Measurements from ENCODE around the gene MAP2K5. TPM values are rescaled to one million over a fixed set of nuclear protein-coding genes. Genes with fewer than 3 reads are reported as not detected.
A peak's percentile ranks its signal among the peaks of the same experiment; 100 is the strongest.

MAP2K5 gene
- total RNA-seq, 1 donor from 2014 or later, result 3.2 TPM

DNA sequence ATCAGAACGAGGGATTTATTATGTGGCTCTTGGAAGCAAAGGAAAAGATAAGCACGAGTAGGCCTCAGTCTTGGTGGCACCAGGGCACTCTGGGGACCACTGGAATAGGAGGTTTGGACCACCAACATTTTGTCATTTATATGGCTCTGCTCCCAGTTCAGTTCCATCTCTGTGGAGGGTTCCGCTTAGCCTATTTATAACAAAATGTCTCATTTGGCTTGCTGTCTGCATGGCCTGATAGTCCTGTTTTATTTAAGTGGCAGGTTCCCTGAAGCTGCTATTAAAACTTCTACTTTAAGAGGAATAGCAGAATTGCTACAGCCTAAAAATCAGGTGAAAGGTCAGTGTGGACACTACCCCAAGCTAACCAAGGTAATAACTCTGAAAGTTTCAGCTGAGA lies 27.2 kb downstream of the MAP2K5 start:
- TF ChIP-seq, protein P1, sequence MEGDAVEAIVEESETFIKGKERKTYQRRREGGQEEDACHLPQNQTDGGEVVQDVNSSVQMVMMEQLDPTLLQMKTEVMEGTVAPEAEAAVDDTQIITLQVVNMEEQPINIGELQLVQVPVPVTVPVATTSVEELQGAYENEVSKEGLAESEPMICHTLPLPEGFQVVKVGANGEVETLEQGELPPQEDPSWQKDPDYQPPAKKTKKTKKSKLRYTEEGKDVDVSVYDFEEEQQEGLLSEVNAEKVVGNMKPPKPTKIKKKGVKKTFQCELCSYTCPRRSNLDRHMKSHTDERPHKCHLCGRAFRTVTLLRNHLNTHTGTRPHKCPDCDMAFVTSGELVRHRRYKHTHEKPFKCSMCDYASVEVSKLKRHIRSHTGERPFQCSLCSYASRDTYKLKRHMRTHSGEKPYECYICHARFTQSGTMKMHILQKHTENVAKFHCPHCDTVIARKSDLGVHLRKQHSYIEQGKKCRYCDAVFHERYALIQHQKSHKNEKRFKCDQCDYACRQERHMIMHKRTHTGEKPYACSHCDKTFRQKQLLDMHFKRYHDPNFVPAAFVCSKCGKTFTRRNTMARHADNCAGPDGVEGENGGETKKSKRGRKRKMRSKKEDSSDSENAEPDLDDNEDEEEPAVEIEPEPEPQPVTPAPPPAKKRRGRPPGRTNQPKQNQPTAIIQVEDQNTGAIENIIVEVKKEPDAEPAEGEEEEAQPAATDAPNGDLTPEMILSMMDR (conservative IDR thresholded peaks at IDR 0.05; ENCODE audit: low read depth, low read length), result no peak
- no peak overlapping the region for H3K4me3 ChIP-seq (ENCODE audit: low read depth, low read length)
- DNase-seq (ENCODE audit: low read depth), result no peak

DNA sequence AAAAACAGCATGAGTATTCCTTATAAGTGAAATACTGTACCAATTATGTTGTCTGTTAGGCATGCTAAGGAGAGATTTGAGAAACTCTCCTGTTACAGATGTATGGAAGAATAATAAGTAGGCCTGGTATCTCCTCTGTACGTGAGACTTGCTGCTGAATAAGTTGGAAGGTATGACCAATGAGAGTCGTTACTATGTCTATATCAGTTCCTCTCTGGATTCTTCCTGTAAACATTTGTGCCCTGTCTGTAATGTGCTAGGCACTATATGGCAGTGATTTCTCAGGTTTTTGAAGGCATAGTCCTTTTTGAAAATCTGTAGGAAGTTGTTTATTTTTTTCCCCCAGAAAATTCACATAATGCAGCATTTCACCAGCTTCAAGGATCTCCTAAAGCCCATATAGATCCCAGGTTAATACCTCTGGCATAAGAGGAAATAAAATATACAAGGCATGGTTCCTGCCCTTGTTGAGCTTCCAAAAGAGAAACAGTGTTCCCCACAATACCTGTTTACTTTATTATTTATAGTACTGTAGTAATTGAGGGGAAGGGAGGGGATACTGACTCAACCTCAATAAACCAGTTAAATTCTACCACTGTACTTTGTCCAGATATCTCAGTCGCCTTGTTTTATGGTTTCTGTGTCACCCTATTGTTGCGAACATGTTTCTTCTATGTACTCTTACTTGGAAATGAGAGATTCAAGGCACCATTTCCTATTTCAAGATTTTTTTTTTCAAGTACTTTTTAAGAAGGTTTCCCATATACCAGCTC lies 28.6 kb downstream of the MAP2K5 start:
- DNase-seq (ENCODE audit: low read depth), result no peak
- no peak overlapping the region for H3K4me3 ChIP-seq (ENCODE audit: low read depth, low read length)
- TF ChIP-seq, protein P1 (conservative IDR thresholded peaks at IDR 0.05; ENCODE audit: low read depth, low read length), result no peak

- DNase-seq (ENCODE audit: low read depth), result no peak
- no peak overlapping the region for H3K4me3 ChIP-seq (ENCODE audit: low read depth, low read length)
- TF ChIP-seq, protein P1 (conservative IDR thresholded peaks at IDR 0.05; ENCODE audit: low read depth, low read length), result peak; percentile 3
These were observed 29.3 kb downstream of the MAP2K5 start for GRCh38 chr15:67571648-67572415.

DNA sequence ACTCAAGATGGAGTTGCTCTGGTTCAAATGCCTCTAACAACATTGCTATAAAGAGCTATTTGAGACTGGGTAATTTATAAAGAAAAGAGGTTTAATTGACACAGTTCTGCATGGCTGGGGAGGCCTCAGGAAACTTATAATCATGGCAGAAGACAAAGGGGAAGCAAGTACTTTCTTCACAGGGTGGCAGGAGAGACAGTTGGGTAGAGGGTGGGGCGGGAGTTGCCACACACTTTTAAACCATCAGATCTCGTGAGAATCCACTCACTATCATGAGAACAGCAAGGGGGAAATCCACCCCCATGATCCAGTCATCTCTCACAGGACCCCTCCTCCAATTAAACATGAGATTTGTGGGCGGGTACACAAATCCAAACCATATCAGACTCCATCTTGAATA lies 30.7 kb downstream of the MAP2K5 start:
- no peak overlapping the region for H3K4me3 ChIP-seq (ENCODE audit: low read depth, low read length)
- no peak for DNase-seq (ENCODE audit: low read depth)
- TF ChIP-seq, protein P1 (conservative IDR thresholded peaks at IDR 0.05; ENCODE audit: low read depth, low read length), result no peak

- no peak for DNase-seq (ENCODE audit: low read depth)
- no peak overlapping the region for H3K4me3 ChIP-seq (ENCODE audit: low read depth, low read length)
- TF ChIP-seq, protein P1 (conservative IDR thresholded peaks at IDR 0.05; ENCODE audit: low read depth, low read length), result no peak
These were observed 32.6 kb downstream of the MAP2K5 start for GRCh38 chr15:67575039-67575502.

DNA sequence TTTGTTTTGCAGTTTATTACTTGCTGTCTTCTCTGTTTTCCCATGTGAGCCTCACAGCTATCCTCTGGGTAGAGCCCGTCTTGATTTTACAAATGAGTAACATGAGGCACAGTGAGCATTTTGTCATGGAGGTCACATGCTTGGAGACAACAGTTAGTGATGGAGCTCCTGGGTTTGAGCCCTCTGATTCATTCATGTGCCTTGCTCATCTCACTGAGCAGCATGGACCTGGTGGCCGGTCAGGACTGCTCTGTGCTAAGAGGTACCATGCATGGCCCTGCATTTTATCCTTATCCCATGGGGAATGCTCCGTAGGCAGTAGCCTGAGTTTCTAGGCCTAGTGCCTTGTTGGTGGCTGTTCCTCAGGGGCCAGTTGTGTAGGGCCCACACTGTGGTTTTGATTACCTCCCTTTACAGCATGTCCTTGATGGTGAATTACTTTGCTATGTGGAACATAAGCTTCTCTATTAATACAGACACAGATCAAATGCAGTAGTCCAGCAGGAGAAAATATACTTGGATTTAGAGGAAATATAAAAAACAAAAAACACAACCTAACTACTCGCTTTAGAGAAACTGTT lies 35.6 kb downstream of the MAP2K5 start:
- TF ChIP-seq, protein P1 (conservative IDR thresholded peaks at IDR 0.05; ENCODE audit: low read depth, low read length), result no peak
- no peak for DNase-seq (ENCODE audit: low read depth)
- H3K4me3 ChIP-seq (ENCODE audit: low read depth, low read length), result no peak overlapping the region

Data from epithelial cell of proximal tubule (primary cell).